ENCODE results near the gene AKAP13. TPM values are rescaled to one million over a fixed set of nuclear protein-coding genes. Genes with fewer than 3 reads are reported as not detected.
A peak's percentile ranks its signal among the peaks of the same experiment; 100 is the strongest.

Gene AKAP13
- total RNA-seq, 1 donor from 2014 or later = 238 TPM

- ATAC-seq (no peak), DNase-seq (ENCODE audit: low spot score) (no peak)
- intact Hi-C loops (cut with DNase I) = no loop called here
Measured at GRCh38 chr15:85402195-85402881, 21.9 kb downstream of the AKAP13 start.

GRCh38 chr15:85403745-85404144, 23.3 kb downstream of the AKAP13 start:
- ATAC-seq = peak; percentile 87
- DNase-seq (ENCODE audit: low spot score) = no peak
- intact Hi-C loops (cut with DNase I) = no loop called here

GRCh38 chr15:85404176-85404917, 23.9 kb downstream of the AKAP13 start:
- no peak for DNase-seq (ENCODE audit: low spot score)
- intact Hi-C loops (cut with DNase I) = no loop called here
- no peak for ATAC-seq

- intact Hi-C loops (cut with DNase I) = no loop called here
- ATAC-seq (no peak), DNase-seq (ENCODE audit: low spot score) (no peak)
Measured at GRCh38 chr15:85404918-85405866, 24.8 kb downstream of the AKAP13 start.

- intact Hi-C loops (cut with DNase I) = no loop called here
Measured at GRCh38 chr15:85406916-85407315, 26.5 kb downstream of the AKAP13 start.

GRCh38 chr15:85407421-85408269, 27.2 kb downstream of the AKAP13 start:
- intact Hi-C loops (cut with DNase I) = no loop called here
- ATAC-seq = no peak
- DNase-seq (ENCODE audit: low spot score) = no peak

More at GRCh38 chr15:85406916-85407315, 26.5 kb downstream of the AKAP13 start:
- ATAC-seq (no peak), DNase-seq (ENCODE audit: low spot score) (no peak)

GRCh38 chr15:85408270-85408746, 27.9 kb downstream of the AKAP13 start:
- no peak for ATAC-seq
- intact Hi-C loops (cut with DNase I) = no loop called here
- no peak for DNase-seq (ENCODE audit: low spot score)

GRCh38 chr15:85412066-85412465, 31.7 kb downstream of the AKAP13 start:
- intact Hi-C loops (cut with DNase I) = no loop called here
- no peak for ATAC-seq

GRCh38 chr15:85412956-85413854, 32.8 kb downstream of the AKAP13 start:
- intact Hi-C loops (cut with DNase I) = no loop called here
- DNase-seq (ENCODE audit: low spot score) (peak; percentile 64), ATAC-seq (peak; percentile 91)

More at GRCh38 chr15:85412066-85412465, 31.7 kb downstream of the AKAP13 start:
- DNase-seq (ENCODE audit: low spot score) = no peak

- intact Hi-C loops (cut with DNase I) = no loop called here
- DNase-seq (ENCODE audit: low spot score) (no peak), ATAC-seq (no peak)
Measured at GRCh38 chr15:85414037-85414436, 33.6 kb downstream of the AKAP13 start.

GRCh38 chr15:85414495-85414894, 34.1 kb downstream of the AKAP13 start:
- intact Hi-C loops (cut with DNase I) = no loop called here
- ATAC-seq (peak; percentile 48), DNase-seq (ENCODE audit: low spot score) (no peak)

GRCh38 chr15:85414991-85415390, 34.6 kb downstream of the AKAP13 start:
- ATAC-seq (no peak), DNase-seq (ENCODE audit: low spot score) (no peak)
- intact Hi-C loops (cut with DNase I) = no loop called here

GRCh38 chr15:85415783-85416182, 35.4 kb downstream of the AKAP13 start:
- ATAC-seq = no peak
- intact Hi-C loops (cut with DNase I) = no loop called here
- DNase-seq (ENCODE audit: low spot score) = no peak

- ATAC-seq (no peak), DNase-seq (ENCODE audit: low spot score) (no peak)
- intact Hi-C loops (cut with DNase I) = no loop called here
Measured at GRCh38 chr15:85417276-85417675, 36.9 kb downstream of the AKAP13 start.

- no peak for DNase-seq (ENCODE audit: low spot score)
- no peak for ATAC-seq
- intact Hi-C loops (cut with DNase I) = no loop called here
Measured at GRCh38 chr15:85419161-85419560, 38.8 kb downstream of the AKAP13 start.

GRCh38 chr15:85421116-85421925, 40.9 kb downstream of the AKAP13 start:
- no peak for ATAC-seq
- intact Hi-C loops (cut with DNase I) = no loop called here
- DNase-seq (ENCODE audit: low spot score) = no peak

- DNase-seq (ENCODE audit: low spot score) (no peak), ATAC-seq (no peak)
- intact Hi-C loops (cut with DNase I) = no loop called here
Measured at GRCh38 chr15:85422607-85423006, 42.2 kb downstream of the AKAP13 start.
